Activated CD8-positive, alpha-beta T cell treated with anti-CD3 and anti-CD28 coated beads for 36 hours (primary cell): ENCODE results near the gene PCSK2. TPM values are rescaled to one million over a fixed set of nuclear protein-coding genes. Genes with fewer than 3 reads are reported as not detected.

Source experiments
- ATAC-seq: fragments of 200-7000 bp; cut with Tn5 transposase; one replicate; pipeline ENCODE4 v1.10.0; 2021; ENCODE audit warnings: mild to moderate bottlenecking, moderate library complexity
- CTCF ChIA-PET: fragments of 350-600 bp; sonication (Branson Sonifier 250); formaldehyde crosslinking; loops from one replicate; lab custom pipeline; 2021; ENCODE audit warnings: antibody characterized with exemption; lab: Charles Lee
- POLR2A ChIA-PET: fragments of 350-600 bp; sonication (Branson Sonifier 250); formaldehyde crosslinking; loops from one replicate; lab custom pipeline; 2021; ENCODE audit warnings: antibody characterized with exemption; lab: Charles Lee
- DNase-seq: peaks from one replicate; pipeline ENCODE4 v3.0.0-alpha.2; 2020
- H3K27ac Mint-ChIP-seq: one replicate; pipeline ENCODE4 v1.8.0; 2021; ENCODE audit warnings: mild to moderate bottlenecking, mixed read lengths
- H3K27me3 Mint-ChIP-seq: one replicate; pipeline ENCODE4 v1.8.0; 2021; ENCODE audit warnings: mixed read lengths
- H3K36me3 Mint-ChIP-seq: one replicate; pipeline ENCODE4 v1.8.0; 2021; ENCODE audit warnings: low read depth, mixed read lengths
- H3K4me1 Mint-ChIP-seq: one replicate; pipeline ENCODE4 v1.8.0; 2021; ENCODE audit warnings: low read depth, mixed read lengths
- H3K4me3 Mint-ChIP-seq: one replicate; pipeline ENCODE4 v1.8.0; 2021; ENCODE audit warnings: mild to moderate bottlenecking, moderate library complexity, mixed read lengths
- H3K9me3 Mint-ChIP-seq: one replicate; pipeline ENCODE4 v1.8.0; 2021; ENCODE audit warnings: mixed read lengths
- intact Hi-C: fragments of 100-400 bp; cut with micrococcal nuclease; formaldehyde crosslinking; loops from one replicate; pipeline ENCODE4 v1.10.0; 2022
- total RNA-seq, 2 experiments: library from RNA; stranded (reverse); gene quantifications; one replicate each; pipeline ENCODE4 v1.2.3, GENCODE V29; 2021
- TF ChIP-seq, protein P1 (sequence below): fragments of 200-600 bp; IDR thresholded peaks from one replicate; pipeline ENCODE4 v1.8.0; 2022; ENCODE audit warnings: antibody characterized with exemption, mild to moderate bottlenecking

PCSK2 gene
- total RNA-seq, 2 experiments from 2014 or later, result not detected

DNA sequence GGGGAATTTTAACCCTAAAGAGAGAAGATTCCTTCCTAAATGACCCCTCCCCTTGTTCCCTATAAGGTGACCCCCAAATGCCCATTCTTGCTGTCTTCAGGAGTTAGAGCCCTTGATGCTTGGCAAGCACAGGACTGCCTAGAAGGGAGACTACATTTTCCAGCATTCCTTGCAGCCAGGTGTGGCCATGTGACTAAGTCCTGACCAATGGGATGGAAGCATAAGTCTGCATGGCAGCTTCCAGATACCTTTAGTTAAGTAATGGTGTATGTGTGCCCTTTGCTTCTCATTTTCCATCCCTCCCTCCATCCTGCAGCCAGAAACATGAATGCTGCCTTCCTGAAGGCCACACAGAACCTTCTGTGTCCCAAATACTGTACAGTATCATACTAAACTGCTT lies 298.8 kb downstream of the PCSK2 start:
- TF ChIP-seq, protein P1, sequence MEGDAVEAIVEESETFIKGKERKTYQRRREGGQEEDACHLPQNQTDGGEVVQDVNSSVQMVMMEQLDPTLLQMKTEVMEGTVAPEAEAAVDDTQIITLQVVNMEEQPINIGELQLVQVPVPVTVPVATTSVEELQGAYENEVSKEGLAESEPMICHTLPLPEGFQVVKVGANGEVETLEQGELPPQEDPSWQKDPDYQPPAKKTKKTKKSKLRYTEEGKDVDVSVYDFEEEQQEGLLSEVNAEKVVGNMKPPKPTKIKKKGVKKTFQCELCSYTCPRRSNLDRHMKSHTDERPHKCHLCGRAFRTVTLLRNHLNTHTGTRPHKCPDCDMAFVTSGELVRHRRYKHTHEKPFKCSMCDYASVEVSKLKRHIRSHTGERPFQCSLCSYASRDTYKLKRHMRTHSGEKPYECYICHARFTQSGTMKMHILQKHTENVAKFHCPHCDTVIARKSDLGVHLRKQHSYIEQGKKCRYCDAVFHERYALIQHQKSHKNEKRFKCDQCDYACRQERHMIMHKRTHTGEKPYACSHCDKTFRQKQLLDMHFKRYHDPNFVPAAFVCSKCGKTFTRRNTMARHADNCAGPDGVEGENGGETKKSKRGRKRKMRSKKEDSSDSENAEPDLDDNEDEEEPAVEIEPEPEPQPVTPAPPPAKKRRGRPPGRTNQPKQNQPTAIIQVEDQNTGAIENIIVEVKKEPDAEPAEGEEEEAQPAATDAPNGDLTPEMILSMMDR, result no peak
- ATAC-seq, result peak; percentile 72
- peak; percentile 42 for DNase-seq
- Mint-ChIP-seq H3K9me3 (no peaks in the 10 kb centered on the region), H3K4me1 (peaks cover 9% of the 10 kb centered on the region), H3K36me3 (no peaks in the 10 kb centered on the region), H3K27ac (no peak overlapping the region), H3K4me3 (no peak overlapping the region), H3K27me3 (peaks cover 11% of the 10 kb centered on the region)
- ChIA-PET CTCF (no interaction called here), POLR2A (no interaction called here)
- intact Hi-C loops, result no loop called here

DNA sequence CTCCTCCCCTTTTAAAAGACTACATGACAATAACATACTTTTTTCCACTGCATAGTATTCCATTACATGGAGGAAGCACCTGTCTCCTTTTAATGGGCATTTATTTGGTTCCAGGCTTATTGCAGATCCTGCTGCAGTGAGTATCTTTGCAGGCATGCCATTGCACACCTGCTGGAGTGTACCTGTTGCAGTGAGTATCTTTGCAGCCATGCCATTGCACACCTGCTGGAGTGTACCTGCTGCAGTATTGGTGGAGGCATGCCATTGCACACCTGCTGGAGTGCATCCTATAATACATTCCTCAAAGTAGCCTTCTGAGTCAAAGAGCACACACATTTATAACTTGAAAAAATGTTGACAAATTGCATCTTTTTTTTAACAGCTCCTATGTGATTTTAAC lies 302.7 kb downstream of the PCSK2 start:
- intact Hi-C loops, result no loop called here
- Mint-ChIP-seq H3K27ac (no peak overlapping the region), H3K4me1 (peaks cover 17% of the 10 kb centered on the region), H3K27me3 (peaks cover 15% of the 10 kb centered on the region), H3K4me3 (no peak overlapping the region), H3K36me3 (no peaks in the 10 kb centered on the region), H3K9me3 (no peaks in the 10 kb centered on the region)
- TF ChIP-seq, protein P1, result no peak
- ChIA-PET POLR2A (no interaction called here), CTCF (interaction anchor here (1.0 to 2.2 kb wide), 3 partner anchors 10 to 57 kb away, joined by 3 to 16 read pairs (median 4); no protein-coding TSS in a partner anchor)
- no peak for DNase-seq
- ATAC-seq, result no peak

DNA sequence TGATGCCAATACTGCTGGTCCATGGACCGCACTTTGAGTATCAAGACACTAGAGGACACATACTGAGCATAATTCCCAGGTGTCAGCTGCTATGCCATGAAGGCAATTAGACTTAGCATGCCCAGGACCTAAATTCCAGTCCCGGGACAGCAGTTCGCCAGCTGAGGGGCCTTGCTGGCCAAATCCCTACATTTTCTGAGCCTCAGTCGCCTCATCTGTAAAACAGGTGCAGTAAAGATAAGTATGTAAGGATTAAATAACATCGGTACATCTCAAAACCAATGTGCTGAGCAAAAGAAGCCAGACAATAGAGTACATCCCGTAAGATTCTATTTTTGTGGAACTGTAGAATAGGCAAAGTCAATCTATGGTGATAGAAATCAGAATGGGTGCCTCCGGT lies 303.3 kb downstream of the PCSK2 start:
- H3K27ac Mint-ChIP-seq, result peak overlapping the region; percentile 27
- TF ChIP-seq, protein P1, result no peak

DNA sequence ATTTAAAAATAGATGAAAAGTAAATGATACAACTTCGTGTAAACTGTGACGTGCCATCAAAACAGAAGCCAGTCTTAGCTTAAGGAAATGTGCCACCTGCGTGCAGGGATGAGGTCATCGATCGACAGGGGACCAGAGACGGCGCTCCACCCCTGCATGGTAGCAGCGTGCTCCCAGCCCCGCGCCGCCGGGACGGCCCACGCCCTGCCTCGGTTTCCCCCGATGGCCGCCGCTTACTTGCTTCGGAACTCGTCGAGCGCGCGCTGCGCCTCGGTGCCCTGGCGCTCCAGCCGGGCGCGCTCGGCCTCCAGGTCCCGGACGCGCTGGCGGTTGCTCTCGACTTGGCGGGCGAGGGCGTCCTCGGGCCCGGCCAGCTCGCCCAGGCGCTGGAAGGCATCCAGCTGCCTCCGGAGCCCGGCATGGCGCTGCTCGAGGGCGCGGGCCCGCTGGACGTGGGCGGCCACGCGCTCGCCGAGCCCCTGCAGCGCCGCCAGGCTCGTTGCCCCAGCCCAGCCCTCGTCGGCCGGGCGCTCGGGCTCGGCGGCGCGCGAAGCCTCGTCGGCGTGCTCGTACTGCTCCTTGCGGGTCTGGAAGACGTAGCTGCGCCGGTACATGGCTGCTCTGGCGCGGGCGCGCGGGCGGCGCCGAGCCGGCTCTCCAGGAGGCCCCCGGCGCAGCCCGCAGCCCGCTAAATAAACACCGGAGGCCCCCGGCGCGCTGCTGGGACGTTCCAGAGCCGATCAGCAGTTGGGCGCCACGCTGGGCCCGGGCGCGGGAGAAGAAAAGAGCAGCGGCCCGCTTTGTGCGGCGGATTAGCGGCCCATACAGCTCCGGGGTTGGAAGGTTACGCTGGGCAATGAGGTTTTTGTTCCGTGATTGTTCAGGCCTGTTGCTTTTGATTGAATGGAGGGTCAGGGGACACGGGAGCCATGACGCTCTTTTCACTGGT lies 304.1 kb downstream of the PCSK2 start, which contains the start of gene BFSP1:
BFSP1 (minus strand) TSS at position 664 of the 949 bp plus-strand sequence; CDS start at position 614, 50 bp downstream.
- ChIA-PET POLR2A (interaction anchor here (0.6 to 1.8 kb wide), 7 partner anchors 17 to 942 kb away, joined by 3 to 7 read pairs (median 3); partner anchors contain the start of gene RRBP1), CTCF (interaction anchor here (0.6 to 2.6 kb wide), 8 partner anchors 10 to 368 kb away, joined by 3 to 16 read pairs (median 4); partner anchors contain the start of gene RRBP1)
- TF ChIP-seq, protein P1, result no peak
- DNase-seq, result peak; percentile 68
- H3K27me3 Mint-ChIP-seq, result peaks cover 15% of the 10 kb centered on the region
- ATAC-seq, result peak; percentile 77
- H3K4me1 Mint-ChIP-seq, result peaks cover 17% of the 10 kb centered on the region
- peak within 1 kb of the TSS; percentile 81 for H3K4me3 Mint-ChIP-seq
- no peaks in the 10 kb centered on the region for H3K9me3 Mint-ChIP-seq
- intact Hi-C loops, result loop anchor here (10.0 kb wide), 1 partner anchor 364 kb away; no protein-coding TSS in a partner anchor
- H3K27ac Mint-ChIP-seq, result peak within 1 kb of the TSS; percentile 68
- H3K36me3 Mint-ChIP-seq, result no peaks in the 10 kb centered on the region

More for the DNA sequence above, 303.3 kb downstream of the PCSK2 start:
- ChIA-PET POLR2A (interaction anchor here (0.6 to 1.8 kb wide), 5 partner anchors 16 to 462 kb away, joined by 3 to 7 read pairs (median 4); partner anchors contain the start of gene RRBP1), CTCF (interaction anchor here (1.0 to 2.6 kb wide), 5 partner anchors 17 to 152 kb away, joined by 3 to 16 read pairs (median 8); partner anchors contain the start of gene RRBP1)
- ATAC-seq (no peak), DNase-seq (no peak)
- no peaks in the 10 kb centered on the region for H3K36me3 Mint-ChIP-seq
- peaks cover 17% of the 10 kb centered on the region for H3K4me1 Mint-ChIP-seq
- H3K4me3 Mint-ChIP-seq, result peak overlapping the region; percentile 45
- peaks cover 15% of the 10 kb centered on the region for H3K27me3 Mint-ChIP-seq
- intact Hi-C loops, result loop anchor here (10.0 kb wide), 1 partner anchor 365 kb away; no protein-coding TSS in a partner anchor
- H3K9me3 Mint-ChIP-seq, result no peaks in the 10 kb centered on the region
